Measurements from ENCODE around the gene ST6GALNAC3.

Gene ST6GALNAC3

GRCh38 chr1:76371941-76372340 is 297.4 kb downstream of the ST6GALNAC3 start:
- no peak for DNase-seq

- DNase-seq = no peak
These were observed 299.5 kb downstream of the ST6GALNAC3 start for GRCh38 chr1:76374086-76374485.

GRCh38 chr1:76377247-76377646 is 302.7 kb downstream of the ST6GALNAC3 start:
- no peak for DNase-seq

GRCh38 chr1:76379506-76379905 is 305.0 kb downstream of the ST6GALNAC3 start:
- DNase-seq = no peak

GRCh38 chr1:76381450-76382097 is 307.0 kb downstream of the ST6GALNAC3 start:
- no peak for DNase-seq

GRCh38 chr1:76388261-76388660 is 313.7 kb downstream of the ST6GALNAC3 start:
- no peak for DNase-seq

GRCh38 chr1:76390456-76390855 is 315.9 kb downstream of the ST6GALNAC3 start:
- DNase-seq = no peak

- DNase-seq = no peak
These were observed 320.5 kb downstream of the ST6GALNAC3 start for GRCh38 chr1:76395059-76395458.

GRCh38 chr1:76402128-76402527 is 327.6 kb downstream of the ST6GALNAC3 start:
- DNase-seq = no peak

- DNase-seq = no peak
These were observed 333.8 kb downstream of the ST6GALNAC3 start for GRCh38 chr1:76408303-76408702.

- no peak for DNase-seq
These were observed 336.0 kb downstream of the ST6GALNAC3 start for GRCh38 chr1:76410499-76410898.

- no peak for DNase-seq
These were observed 344.0 kb downstream of the ST6GALNAC3 start for GRCh38 chr1:76418531-76418930.

- no peak for DNase-seq
These were observed 345.1 kb downstream of the ST6GALNAC3 start for GRCh38 chr1:76419603-76420002.

GRCh38 chr1:76425201-76426145 is 350.9 kb downstream of the ST6GALNAC3 start:
- no peak for DNase-seq

- no peak for DNase-seq
These were observed 352.1 kb downstream of the ST6GALNAC3 start for GRCh38 chr1:76426606-76427005.

GRCh38 chr1:76428028-76428427 is 353.5 kb downstream of the ST6GALNAC3 start:
- no peak for DNase-seq

- no peak for DNase-seq
These were observed 356.0 kb downstream of the ST6GALNAC3 start for GRCh38 chr1:76430531-76430930.

- no peak for DNase-seq
These were observed 359.0 kb downstream of the ST6GALNAC3 start for GRCh38 chr1:76433526-76433925.

GRCh38 chr1:76443217-76443616 is 368.7 kb downstream of the ST6GALNAC3 start:
- no peak for DNase-seq

GRCh38 chr1:76444773-76445172 is 370.2 kb downstream of the ST6GALNAC3 start:
- DNase-seq = no peak

GRCh38 chr1:76450229-76450628 is 375.7 kb downstream of the ST6GALNAC3 start:
- no peak for DNase-seq

GRCh38 chr1:76463278-76463677 is 388.7 kb downstream of the ST6GALNAC3 start:
- no peak for DNase-seq

- DNase-seq = no peak
These were observed 389.3 kb downstream of the ST6GALNAC3 start for GRCh38 chr1:76463849-76464248.

GRCh38 chr1:76465030-76465429 is 390.5 kb downstream of the ST6GALNAC3 start:
- DNase-seq = no peak
